Bronchus fibroblast of lung (primary cell): Measurements from ENCODE around the gene MAGEB10. TPM values are rescaled to one million over a fixed set of nuclear protein-coding genes. Genes with fewer than 3 reads are reported as not detected.

Source experiments
- total RNA-seq: library from RNA; depleted of rRNA; stranded (reverse); fragments of >200 nt; gene quantifications from 2 replicates; pipeline ENCODE4 v1.2.3, GENCODE V29; 2015

Gene MAGEB10, protein sequence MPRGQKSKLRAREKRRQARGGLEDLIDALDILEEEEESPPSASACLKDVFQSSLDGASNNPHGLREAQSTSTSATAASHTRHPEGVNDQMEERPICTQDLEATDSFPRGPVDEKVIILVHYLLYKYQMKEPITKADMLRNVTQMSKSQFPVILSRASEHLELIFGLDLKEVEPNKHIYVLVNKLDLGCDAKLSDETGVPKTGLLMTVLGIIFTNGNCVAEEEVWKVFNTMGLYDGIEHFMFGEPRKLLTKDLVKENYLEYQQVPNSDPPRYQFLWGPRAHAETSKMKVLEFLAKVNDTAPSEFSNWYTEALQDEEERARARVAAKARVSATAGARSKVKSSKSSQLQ
- not detected in 2 replicates for total RNA-seq

DNA sequence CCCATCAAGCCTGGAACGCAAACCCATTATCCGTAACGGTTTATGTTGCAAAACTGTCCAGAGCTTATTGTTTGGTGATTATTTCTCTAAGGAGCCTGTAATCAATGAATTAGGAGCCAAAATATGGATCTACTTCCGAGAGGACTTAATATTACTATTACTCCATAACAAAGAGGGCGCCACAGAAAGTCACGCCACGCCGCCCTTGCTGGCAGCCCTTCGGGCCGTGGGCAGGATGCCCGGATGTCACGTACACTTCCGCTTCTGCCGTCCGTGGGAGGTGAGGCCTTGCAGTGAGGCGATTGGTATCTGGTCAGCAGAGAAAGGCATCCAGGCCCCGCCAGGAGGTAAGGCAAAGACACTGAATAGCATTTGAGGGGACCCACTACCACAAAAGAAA, at the start of gene MAGEB10:
Gene MAGEB10 (plus strand): TSS at position 301 of the 400 bp plus-strand sequence. CDS start 13,317 bp downstream, outside the sequence.

Other genes starting within 250 kb of the MAGEB10 start
- not detected in 2 replicates for gene DCAF8L2, start 217.6 kb upstream of the MAGEB10 start, total RNA-seq
- not detected in 2 replicates for gene DCAF8L1, start 173.5 kb downstream of the MAGEB10 start, total RNA-seq